ENCODE measurements around the gene ADSL.

Gene ADSL

DNA sequence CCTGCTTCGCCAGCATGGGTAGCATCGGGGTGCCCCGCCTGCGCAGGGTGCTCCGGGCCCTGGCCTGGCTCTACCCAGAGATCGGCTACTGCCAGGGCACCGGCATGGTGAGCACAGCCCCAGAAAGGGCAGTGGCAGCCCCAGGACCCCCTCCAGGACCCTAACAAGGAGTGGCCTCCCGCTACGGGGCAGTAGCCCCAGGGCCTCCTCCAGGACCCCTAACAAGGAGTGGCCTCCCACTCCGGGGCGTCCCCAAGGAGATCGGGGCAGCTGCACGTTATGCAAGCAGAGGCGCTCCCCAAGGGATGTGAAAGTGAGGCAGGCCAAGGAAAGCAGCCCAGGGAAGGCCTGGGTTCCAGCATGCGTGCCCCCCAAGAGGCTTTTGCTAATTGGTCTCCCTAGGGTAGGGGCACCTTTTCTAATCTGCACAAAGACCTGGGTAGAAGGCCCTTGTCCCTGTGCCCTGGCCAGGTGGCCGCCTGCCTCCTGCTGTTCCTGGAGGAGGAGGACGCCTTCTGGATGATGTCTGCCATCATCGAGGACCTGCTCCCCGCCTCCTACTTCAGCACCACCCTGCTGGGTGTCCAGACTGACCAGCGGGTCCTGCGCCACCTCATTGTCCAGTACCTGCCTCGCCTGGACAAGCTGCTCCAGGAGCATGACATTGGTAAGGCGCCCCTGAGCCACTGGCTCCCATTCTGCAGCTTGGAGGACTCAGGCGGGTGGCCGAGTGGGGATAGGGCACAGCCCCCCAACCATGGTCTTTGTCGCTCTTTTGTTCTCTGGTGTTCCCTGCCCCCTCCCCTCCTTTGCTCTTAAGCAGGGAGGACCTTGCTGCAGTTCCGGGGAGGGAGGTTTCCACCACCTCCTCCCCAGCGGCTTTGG is 59.1 kb downstream of the ADSL start:
- Histone ChIP-seq H3K4me1 (ENCODE audit: control insufficient read depth in 1 of 2, insufficient read depth in 2 of 2, low read length in 2 of 2) (no peaks in the 10 kb centered on the region), H3K27me3 (ENCODE audit: low read depth, low read length) (no peaks in the 10 kb centered on the region), H3K9me3 (ENCODE audit: control insufficient read depth in 1 of 2, low read length in 2 of 2) (no peaks in the 10 kb centered on the region), H3K4me3 (ENCODE audit: low read depth in 1 of 2, low read length in 2 of 2) (no peak overlapping the region), H3K36me3 (ENCODE audit: control insufficient read depth in 1 of 2, insufficient read depth in 2 of 2, low read length in 2 of 2) (peaks cover 54 to 90% of the 10 kb centered on the region in 2 donors), H3K27ac (ENCODE audit: low read length) (no peak overlapping the region)

DNA sequence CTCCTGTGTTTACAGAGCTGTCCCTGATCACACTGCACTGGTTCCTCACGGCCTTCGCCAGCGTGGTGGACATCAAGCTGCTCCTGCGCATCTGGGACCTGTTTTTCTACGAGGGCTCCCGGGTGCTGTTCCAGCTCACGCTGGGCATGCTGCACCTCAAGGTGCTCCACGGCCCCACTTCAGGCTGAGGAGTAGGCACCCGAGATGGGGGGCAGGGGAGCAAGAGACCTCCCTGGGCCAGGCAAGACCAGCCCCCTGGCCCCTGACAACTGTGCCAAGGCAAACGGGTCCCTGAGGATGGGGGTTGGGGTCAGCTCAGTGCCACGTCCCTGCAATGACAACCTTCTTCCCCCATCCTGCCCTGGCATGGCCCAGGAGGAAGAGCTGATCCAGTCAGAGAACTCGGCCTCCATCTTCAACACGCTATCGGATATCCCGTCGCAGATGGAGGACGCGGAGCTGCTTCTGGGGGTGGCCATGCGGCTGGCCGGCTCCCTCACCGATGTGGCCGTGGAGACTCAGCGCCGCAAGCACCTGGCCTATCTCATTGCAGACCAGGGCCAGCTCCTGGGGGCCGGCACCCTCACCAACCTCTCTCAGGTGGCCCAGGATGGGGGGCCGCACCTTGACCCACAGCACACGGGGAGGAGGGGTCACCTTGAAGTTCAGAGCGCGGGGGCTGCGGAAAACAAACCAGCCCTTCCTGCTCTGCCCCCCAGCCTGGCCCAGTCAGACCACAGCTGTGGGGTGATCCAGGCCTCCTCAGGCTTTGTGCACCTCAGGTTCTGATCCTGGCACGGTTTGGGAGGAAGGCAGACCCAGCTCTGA is 60.0 kb downstream of the ADSL start:
- Histone ChIP-seq H3K4me1 (ENCODE audit: control insufficient read depth in 1 of 2, insufficient read depth in 2 of 2, low read length in 2 of 2) (no peaks in the 10 kb centered on the region), H3K27me3 (ENCODE audit: low read depth, low read length) (no peaks in the 10 kb centered on the region), H3K36me3 (ENCODE audit: control insufficient read depth in 1 of 2, insufficient read depth in 2 of 2, low read length in 2 of 2) (peaks cover 56 to 90% of the 10 kb centered on the region in 2 donors), H3K4me3 (ENCODE audit: low read depth in 1 of 2, low read length in 2 of 2) (no peak overlapping the region), H3K27ac (ENCODE audit: low read length) (no peak overlapping the region), H3K9me3 (ENCODE audit: control insufficient read depth in 1 of 2, low read length in 2 of 2) (no peaks in the 10 kb centered on the region)

DNA sequence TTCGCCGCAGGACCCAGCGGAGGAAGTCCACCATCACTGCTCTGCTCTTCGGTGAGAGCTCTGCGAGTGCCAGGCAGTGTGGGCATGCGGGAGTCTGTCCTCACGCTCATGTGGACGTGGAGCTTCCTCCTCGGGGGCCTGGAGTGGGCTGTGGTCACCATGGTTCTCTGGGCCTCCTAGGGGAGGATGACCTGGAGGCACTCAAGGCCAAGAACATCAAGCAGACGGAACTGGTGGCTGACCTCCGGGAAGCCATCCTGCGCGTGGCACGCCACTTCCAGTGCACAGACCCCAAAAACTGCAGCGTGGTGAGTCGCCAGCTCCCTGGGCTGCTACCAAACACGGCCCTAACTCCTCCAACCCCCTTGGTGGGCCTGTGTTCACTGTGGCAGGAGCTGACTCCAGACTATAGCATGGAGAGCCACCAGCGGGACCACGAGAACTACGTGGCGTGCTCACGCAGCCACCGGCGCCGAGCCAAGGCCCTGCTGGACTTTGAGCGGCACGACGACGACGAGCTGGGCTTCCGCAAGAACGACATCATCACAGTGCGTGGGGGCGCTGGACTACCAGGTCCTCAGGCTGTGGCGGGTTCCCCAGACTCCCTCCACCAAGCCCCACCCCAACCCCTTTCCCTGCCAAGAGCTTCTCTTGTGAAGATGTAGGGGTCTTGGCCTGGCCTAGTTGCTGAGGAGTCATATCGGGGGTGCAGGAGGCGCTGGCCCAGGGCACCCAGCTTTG is 60.9 kb downstream of the ADSL start:
- Histone ChIP-seq H3K27me3 (ENCODE audit: low read depth, low read length) (no peaks in the 10 kb centered on the region), H3K36me3 (ENCODE audit: control insufficient read depth in 1 of 2, insufficient read depth in 2 of 2, low read length in 2 of 2) (peaks cover 56 to 87% of the 10 kb centered on the region in 2 donors), H3K9me3 (ENCODE audit: control insufficient read depth in 1 of 2, low read length in 2 of 2) (no peaks in the 10 kb centered on the region), H3K4me1 (ENCODE audit: control insufficient read depth in 1 of 2, insufficient read depth in 2 of 2, low read length in 2 of 2) (no peaks in the 10 kb centered on the region), H3K4me3 (ENCODE audit: low read depth in 1 of 2, low read length in 2 of 2) (no peak overlapping the region), H3K27ac (ENCODE audit: low read length) (no peak overlapping the region)

DNA sequence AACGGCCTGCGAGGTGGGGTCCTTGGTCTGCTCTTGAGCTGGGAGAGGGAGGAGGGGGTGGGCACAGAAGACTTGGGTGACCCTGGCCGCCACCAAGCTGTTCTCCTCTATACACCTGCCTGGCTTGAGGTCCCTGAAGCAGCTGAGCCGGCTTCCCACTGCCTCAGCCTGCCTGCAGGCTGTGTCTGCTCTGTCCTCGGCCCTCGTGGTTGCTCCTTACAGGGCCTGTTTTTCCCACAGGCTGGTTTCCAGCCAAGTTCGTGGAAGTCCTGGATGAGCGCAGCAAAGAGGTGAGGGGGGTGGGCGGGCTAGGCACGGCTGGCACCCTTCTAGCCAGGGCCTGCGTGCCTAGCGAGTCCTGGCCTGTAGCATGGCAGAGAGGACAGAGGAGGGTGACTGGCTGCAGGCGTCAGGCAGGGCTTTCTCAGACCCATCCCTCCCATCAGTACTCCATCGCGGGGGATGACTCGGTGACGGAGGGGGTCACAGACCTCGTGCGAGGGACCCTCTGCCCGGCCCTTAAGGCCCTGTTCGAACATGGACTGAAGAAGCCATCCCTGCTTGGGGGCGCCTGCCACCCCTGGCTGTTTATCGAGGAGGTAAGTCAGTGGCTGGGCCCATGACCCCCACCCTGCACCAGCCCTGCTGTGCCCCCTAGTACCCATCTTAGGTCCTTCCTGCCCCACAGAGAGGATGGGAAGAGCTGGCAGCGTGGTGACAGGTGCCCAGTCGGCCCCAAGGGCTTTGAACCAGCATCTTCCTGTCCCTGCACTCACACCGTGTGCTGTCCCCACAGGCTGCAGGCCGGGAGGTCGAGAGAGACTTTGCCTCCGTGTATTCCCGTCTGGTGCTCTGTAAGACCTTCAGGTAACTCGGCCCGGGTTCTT is 61.8 kb downstream of the ADSL start:
- peaks cover 55 to 81% of the 10 kb centered on the region in 2 donors for H3K36me3 ChIP-seq (ENCODE audit: control insufficient read depth in 1 of 2, insufficient read depth in 2 of 2, low read length in 2 of 2)

DNA sequence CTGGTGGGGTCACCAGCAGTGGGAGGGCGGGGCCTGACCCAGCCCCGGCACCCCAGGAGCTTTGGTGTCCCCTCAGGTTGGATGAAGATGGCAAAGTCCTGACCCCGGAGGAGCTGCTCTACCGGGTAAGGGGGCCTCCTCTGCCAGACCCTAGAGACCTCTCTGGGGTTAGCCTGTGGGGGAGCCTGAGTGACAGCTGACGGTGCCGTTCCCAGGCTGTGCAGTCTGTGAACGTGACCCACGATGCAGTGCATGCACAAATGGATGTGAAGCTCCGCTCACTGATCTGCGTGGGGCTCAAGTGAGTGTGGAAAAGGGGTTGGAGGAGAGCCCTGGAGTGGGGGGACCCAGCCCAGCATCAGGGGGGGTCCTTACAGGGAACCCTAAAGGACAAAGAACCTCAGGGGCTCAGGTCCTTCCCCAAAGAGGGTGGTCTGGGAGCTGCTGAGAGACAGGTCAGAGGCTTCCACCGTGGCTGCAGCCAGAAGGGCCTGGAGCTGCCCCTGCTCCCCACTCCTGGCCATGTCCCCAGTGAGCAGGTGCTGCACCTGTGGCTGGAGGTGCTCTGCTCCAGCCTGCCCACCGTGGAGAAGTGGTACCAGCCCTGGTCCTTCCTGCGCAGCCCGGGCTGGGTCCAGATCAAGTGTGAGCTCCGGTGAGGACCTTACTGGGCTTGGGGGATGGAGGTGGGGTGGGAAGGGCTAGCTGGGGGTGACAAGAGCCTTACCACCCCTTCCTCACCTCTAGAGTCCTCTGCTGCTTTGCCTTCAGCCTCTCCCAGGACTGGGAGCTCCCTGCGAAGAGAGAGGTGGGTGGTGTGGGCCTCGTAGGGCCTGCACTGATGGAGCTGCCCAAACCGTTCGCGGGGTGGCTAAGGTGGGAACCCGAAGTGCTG is 62.7 kb downstream of the ADSL start:
- Histone ChIP-seq H3K27me3 (ENCODE audit: low read depth, low read length) (no peaks in the 10 kb centered on the region), H3K9me3 (ENCODE audit: control insufficient read depth in 1 of 2, low read length in 2 of 2) (no peaks in the 10 kb centered on the region), H3K4me3 (ENCODE audit: low read depth in 1 of 2, low read length in 2 of 2) (no peak overlapping the region), H3K4me1 (ENCODE audit: control insufficient read depth in 1 of 2, insufficient read depth in 2 of 2, low read length in 2 of 2) (no peaks in the 10 kb centered on the region), H3K27ac (ENCODE audit: low read length) (no peak overlapping the region), H3K36me3 (ENCODE audit: control insufficient read depth in 1 of 2, insufficient read depth in 2 of 2, low read length in 2 of 2) (peaks cover 52 to 79% of the 10 kb centered on the region in 2 donors)

More for the DNA sequence above, 61.8 kb downstream of the ADSL start:
- Histone ChIP-seq H3K9me3 (ENCODE audit: control insufficient read depth in 1 of 2, low read length in 2 of 2) (no peaks in the 10 kb centered on the region), H3K4me3 (ENCODE audit: low read depth in 1 of 2, low read length in 2 of 2) (no peak overlapping the region), H3K4me1 (ENCODE audit: control insufficient read depth in 1 of 2, insufficient read depth in 2 of 2, low read length in 2 of 2) (no peaks in the 10 kb centered on the region), H3K27ac (ENCODE audit: low read length) (no peak overlapping the region), H3K27me3 (ENCODE audit: low read depth, low read length) (no peaks in the 10 kb centered on the region)

DNA sequence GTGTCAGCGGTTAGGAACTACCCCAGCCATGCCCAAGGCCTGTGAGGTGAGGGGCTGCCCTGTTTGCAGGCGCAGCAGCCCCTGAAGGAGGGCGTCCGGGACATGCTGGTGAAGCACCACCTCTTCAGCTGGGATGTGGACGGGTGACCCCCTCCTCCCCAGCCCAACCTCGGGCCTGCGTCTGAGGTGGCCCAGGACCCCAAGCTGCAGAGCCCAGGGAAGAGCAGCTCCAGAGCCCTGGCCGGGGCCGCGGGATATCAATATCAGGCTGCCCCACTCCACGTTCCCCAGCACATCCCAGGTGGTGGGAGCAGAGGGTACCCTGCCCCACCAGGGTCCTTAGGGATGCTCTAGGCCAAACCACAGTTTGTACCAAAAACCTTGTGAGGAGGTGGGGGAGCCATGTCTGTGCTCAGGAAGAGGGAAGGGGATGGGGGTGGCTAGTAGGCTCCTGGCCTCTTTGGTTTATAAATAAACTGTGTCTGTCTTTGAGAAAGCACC is 63.4 kb downstream of the ADSL start:
- Histone ChIP-seq H3K9me3 (ENCODE audit: control insufficient read depth in 1 of 2, low read length in 2 of 2) (no peaks in the 10 kb centered on the region), H3K27ac (ENCODE audit: low read length) (no peak overlapping the region), H3K36me3 (ENCODE audit: control insufficient read depth in 1 of 2, insufficient read depth in 2 of 2, low read length in 2 of 2) (peaks cover 46 to 72% of the 10 kb centered on the region in 2 donors)

DNA sequence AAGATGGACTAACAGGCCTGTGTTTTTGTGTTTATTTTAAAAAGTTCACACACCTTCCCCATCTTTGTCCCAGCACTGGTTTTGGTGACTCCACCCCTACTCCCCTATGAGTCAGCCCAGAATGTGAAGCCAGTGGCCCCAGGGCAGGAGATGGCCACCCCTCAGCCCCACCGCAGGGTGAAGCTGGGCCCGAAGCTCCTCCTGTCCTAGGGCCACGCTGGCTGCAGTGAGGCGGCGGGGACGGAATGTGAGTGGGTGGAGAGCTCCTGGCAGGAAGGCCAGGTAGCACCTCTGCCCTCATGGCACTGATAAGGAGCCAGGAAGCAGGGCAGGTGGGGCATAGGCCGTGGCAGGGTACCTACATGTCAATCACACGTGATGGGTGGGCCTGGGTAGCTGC is 64.0 kb downstream of the ADSL start:
- Histone ChIP-seq H3K4me3 (ENCODE audit: low read depth in 1 of 2, low read length in 2 of 2) (no peak overlapping the region), H3K9me3 (ENCODE audit: control insufficient read depth in 1 of 2, low read length in 2 of 2) (no peaks in the 10 kb centered on the region), H3K27ac (ENCODE audit: low read length) (no peak overlapping the region), H3K36me3 (ENCODE audit: control insufficient read depth in 1 of 2, insufficient read depth in 2 of 2, low read length in 2 of 2) (peaks cover 42 to 66% of the 10 kb centered on the region in 2 donors), H3K27me3 (ENCODE audit: low read depth, low read length) (no peaks in the 10 kb centered on the region), H3K4me1 (ENCODE audit: control insufficient read depth in 1 of 2, insufficient read depth in 2 of 2, low read length in 2 of 2) (no peaks in the 10 kb centered on the region)

More for the DNA sequence above, 63.4 kb downstream of the ADSL start:
- Histone ChIP-seq H3K4me1 (ENCODE audit: control insufficient read depth in 1 of 2, insufficient read depth in 2 of 2, low read length in 2 of 2) (no peaks in the 10 kb centered on the region), H3K27me3 (ENCODE audit: low read depth, low read length) (no peaks in the 10 kb centered on the region), H3K4me3 (ENCODE audit: low read depth in 1 of 2, low read length in 2 of 2) (no peak overlapping the region)

DNA sequence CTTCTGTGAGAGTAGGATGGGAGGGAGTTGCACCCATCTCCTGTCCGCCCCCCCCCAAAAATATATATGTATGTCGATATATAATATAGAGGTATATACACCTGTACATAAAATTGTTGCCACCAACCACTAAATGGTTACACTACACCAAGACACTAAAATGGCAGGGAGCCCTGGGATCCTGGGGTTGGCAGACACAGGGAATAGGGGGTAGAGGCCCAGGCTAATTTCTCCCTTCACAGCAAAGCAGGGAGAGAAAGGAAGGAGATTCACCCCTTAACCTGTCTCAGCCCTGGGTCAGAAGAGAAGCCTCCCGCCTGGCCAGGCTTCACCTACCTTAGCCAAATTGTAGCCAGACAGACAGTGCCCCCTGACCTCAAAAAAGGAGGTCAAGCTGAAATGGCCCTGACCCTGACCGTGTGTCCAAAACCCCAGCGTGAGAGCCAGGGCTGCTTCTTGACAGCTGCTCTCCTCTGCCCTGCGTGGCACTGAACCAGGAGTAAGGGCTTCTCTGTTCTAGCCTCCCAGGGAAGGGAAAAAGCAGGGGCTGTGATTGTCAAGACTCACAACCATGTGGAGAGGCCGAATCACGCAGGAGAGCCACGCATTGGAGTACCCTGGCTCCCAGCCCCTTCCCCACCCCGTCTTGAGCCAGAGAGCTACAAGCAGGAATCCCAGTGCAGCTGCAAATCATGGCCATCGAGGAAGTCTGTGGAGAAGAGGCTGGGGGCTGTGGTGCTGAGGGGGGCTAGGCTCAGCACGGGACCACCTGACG is 64.6 kb downstream of the ADSL start:
- Histone ChIP-seq H3K4me3 (ENCODE audit: low read depth in 1 of 2, low read length in 2 of 2) (no peak overlapping the region), H3K36me3 (ENCODE audit: control insufficient read depth in 1 of 2, insufficient read depth in 2 of 2, low read length in 2 of 2) (peaks cover 35 to 62% of the 10 kb centered on the region in 2 donors)

DNA sequence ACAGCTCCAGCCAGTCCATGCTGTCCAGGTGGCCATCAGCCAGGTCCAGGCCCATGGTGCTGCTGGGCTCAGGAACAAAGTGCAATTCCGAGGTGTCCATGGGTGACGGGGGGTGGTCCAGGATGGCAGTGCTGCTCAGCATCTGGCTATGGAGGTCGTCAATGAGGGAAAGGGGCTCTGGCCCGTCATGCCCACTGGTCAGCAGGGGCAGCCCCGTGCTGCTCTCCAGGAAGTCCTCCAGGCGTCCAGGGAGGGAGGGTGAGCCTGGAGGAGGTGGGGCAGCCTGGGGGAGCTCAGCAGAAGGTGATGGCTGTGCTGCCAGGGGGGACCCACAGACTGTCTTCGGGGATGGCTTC is 65.2 kb downstream of the ADSL start:
- peaks cover 37 to 62% of the 10 kb centered on the region in 2 donors for H3K36me3 ChIP-seq (ENCODE audit: control insufficient read depth in 1 of 2, insufficient read depth in 2 of 2, low read length in 2 of 2)
- H3K4me3 ChIP-seq (ENCODE audit: low read depth in 1 of 2, low read length in 2 of 2), result no peak overlapping the region
- H3K27ac ChIP-seq (ENCODE audit: low read length), result no peak overlapping the region
- peaks cover 5 to 9% of the 10 kb centered on the region in 2 donors for H3K4me1 ChIP-seq (ENCODE audit: control insufficient read depth in 1 of 2, insufficient read depth in 2 of 2, low read length in 2 of 2)
- no peaks in the 10 kb centered on the region for H3K9me3 ChIP-seq (ENCODE audit: control insufficient read depth in 1 of 2, low read length in 2 of 2)
- no peaks in the 10 kb centered on the region for H3K27me3 ChIP-seq (ENCODE audit: low read depth, low read length)

More for the DNA sequence above, 64.6 kb downstream of the ADSL start:
- Histone ChIP-seq H3K27me3 (ENCODE audit: low read depth, low read length) (no peaks in the 10 kb centered on the region), H3K4me1 (ENCODE audit: control insufficient read depth in 1 of 2, insufficient read depth in 2 of 2, low read length in 2 of 2) (peaks cover 4 to 5% of the 10 kb centered on the region in 2 donors), H3K27ac (ENCODE audit: low read length) (no peak overlapping the region), H3K9me3 (ENCODE audit: control insufficient read depth in 1 of 2, low read length in 2 of 2) (no peaks in the 10 kb centered on the region)

Measured in muscle layer of duodenum (tissue), 2 donors.